Measurements from ENCODE around the gene TOR1AIP1.

The TOR1AIP1 gene

GRCh38 chr1:179881642-179882252 is 338 bp upstream of the TOR1AIP1 start:
- peak; percentile 91 for DNase-seq

- peak; percentile 79 for DNase-seq
These were observed 1.1 kb downstream of the TOR1AIP1 start for GRCh38 chr1:179883040-179883744.

- no peak for DNase-seq
These were observed 1.7 kb downstream of the TOR1AIP1 start for GRCh38 chr1:179883745-179884138.

- DNase-seq: no peak
These were observed 6.0 kb downstream of the TOR1AIP1 start for GRCh38 chr1:179888071-179888470.

- no peak for DNase-seq
These were observed 7.5 kb downstream of the TOR1AIP1 start for GRCh38 chr1:179889589-179889988.

- DNase-seq: no peak
These were observed 28.8 kb downstream of the TOR1AIP1 start for GRCh38 chr1:179910934-179911333.

- no peak for DNase-seq
These were observed 29.7 kb downstream of the TOR1AIP1 start for GRCh38 chr1:179911812-179912211.

- no peak for DNase-seq
These were observed 35.7 kb downstream of the TOR1AIP1 start for GRCh38 chr1:179917601-179918429.

- DNase-seq: no peak
These were observed 39.4 kb downstream of the TOR1AIP1 start for GRCh38 chr1:179921472-179921871.

- DNase-seq: no peak
These were observed 40.1 kb downstream of the TOR1AIP1 start for GRCh38 chr1:179921981-179922872.

- no peak for DNase-seq
These were observed 40.9 kb downstream of the TOR1AIP1 start for GRCh38 chr1:179923029-179923428.

GRCh38 chr1:179924268-179924667 is 42.2 kb downstream of the TOR1AIP1 start:
- DNase-seq: no peak

GRCh38 chr1:179925302-179925701 is 43.2 kb downstream of the TOR1AIP1 start:
- DNase-seq: no peak

GRCh38 chr1:179925922-179926849 is 44.1 kb downstream of the TOR1AIP1 start:
- DNase-seq: no peak

GRCh38 chr1:179926850-179927205 is 44.7 kb downstream of the TOR1AIP1 start:
- no peak for DNase-seq

GRCh38 chr1:179929955-179930798 is 48.1 kb downstream of the TOR1AIP1 start:
- no peak for DNase-seq

GRCh38 chr1:179930867-179931266 is 48.8 kb downstream of the TOR1AIP1 start:
- no peak for DNase-seq

GRCh38 chr1:179933219-179933618 is 51.1 kb downstream of the TOR1AIP1 start:
- DNase-seq: no peak

- DNase-seq: no peak
These were observed 53.9 kb downstream of the TOR1AIP1 start for GRCh38 chr1:179935909-179936496.

GRCh38 chr1:179937668-179938254 is 55.7 kb downstream of the TOR1AIP1 start:
- no peak for DNase-seq
